Measurements from ENCODE around the gene COMMD6. TPM values are rescaled to one million over a fixed set of nuclear protein-coding genes. Genes with fewer than 3 reads are reported as not detected.

The COMMD6 gene
- total RNA-seq, 1 experiment from 2014 or later, result 132 TPM

DNA sequence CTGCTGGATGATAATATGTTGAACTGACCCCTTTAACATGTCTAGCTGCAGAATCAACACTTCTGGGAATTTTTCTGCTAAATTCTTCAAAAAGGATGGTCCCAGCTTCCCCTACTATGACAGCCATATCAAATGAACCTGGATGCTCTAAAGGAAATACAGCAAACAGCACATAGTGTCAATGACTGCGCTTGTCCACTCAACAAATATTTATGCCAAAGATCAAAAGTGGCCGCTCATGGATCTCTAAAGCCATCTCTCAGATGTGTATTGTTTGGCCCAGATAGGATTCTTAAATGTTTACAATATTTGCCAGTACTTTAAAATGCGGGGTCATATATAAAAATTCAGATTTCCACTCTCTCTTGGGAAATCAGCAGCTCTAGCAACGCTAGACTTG, 59.0 kb downstream of the COMMD6 start:
- TF ChIP-seq, protein P1, sequence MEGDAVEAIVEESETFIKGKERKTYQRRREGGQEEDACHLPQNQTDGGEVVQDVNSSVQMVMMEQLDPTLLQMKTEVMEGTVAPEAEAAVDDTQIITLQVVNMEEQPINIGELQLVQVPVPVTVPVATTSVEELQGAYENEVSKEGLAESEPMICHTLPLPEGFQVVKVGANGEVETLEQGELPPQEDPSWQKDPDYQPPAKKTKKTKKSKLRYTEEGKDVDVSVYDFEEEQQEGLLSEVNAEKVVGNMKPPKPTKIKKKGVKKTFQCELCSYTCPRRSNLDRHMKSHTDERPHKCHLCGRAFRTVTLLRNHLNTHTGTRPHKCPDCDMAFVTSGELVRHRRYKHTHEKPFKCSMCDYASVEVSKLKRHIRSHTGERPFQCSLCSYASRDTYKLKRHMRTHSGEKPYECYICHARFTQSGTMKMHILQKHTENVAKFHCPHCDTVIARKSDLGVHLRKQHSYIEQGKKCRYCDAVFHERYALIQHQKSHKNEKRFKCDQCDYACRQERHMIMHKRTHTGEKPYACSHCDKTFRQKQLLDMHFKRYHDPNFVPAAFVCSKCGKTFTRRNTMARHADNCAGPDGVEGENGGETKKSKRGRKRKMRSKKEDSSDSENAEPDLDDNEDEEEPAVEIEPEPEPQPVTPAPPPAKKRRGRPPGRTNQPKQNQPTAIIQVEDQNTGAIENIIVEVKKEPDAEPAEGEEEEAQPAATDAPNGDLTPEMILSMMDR (IDR thresholded peaks at IDR 0.05; ENCODE audit: unreplicated experiment), result no peak
- Mint-ChIP-seq H3K27ac (ENCODE audit: low read depth, unreplicated experiment) (no peak overlapping the region), H3K36me3 (ENCODE audit: insufficient read depth, unreplicated experiment) (no peaks in the 10 kb centered on the region), H3K4me3 (ENCODE audit: unreplicated experiment) (no peak overlapping the region), H3K9me3 (ENCODE audit: unreplicated experiment) (no peaks in the 10 kb centered on the region), H3K4me1 (ENCODE audit: insufficient read depth, unreplicated experiment) (no peaks in the 10 kb centered on the region), H3K27me3 (ENCODE audit: insufficient read depth, unreplicated experiment) (no peaks in the 10 kb centered on the region)
- intact Hi-C loops (cut with micrococcal nuclease), result no loop called here
- DNase-seq (ENCODE audit: unreplicated experiment), result no peak
- ChIA-PET CTCF (no interaction called here), POLR2A (interaction anchor here (0.9 to 6.3 kb wide), 7 partner anchors 10 to 107 kb away, joined by 3 to 40 read pairs (median 5); partner anchors contain the start of gene UCHL3)
- BruUV-seq (replicated peaks), result no TSS peak

Other genes starting within 250 kb of the COMMD6 start
- 6.6 and 9.3 TPM in 2 replicates for gene TBC1D4, start 55.7 kb downstream of the COMMD6 start, total RNA-seq (2022)
- 49.9 and 79.3 TPM in 2 replicates for gene UCHL3, start 11.9 kb upstream of the COMMD6 start, total RNA-seq (2022)
- 30.8 and 47.1 TPM in 2 replicates for gene LMO7, start 98.5 kb upstream of the COMMD6 start, total RNA-seq (2022)

All from MCF 10A (cell line).